Right atrium auricular region (tissue), 2 donors: ENCODE data around the gene NOTCH2. TPM values are rescaled to one million over a fixed set of nuclear protein-coding genes. Genes with fewer than 3 reads are reported as not detected.
"Not testable (repeated sequence)": the region's sequence is repeated elsewhere in the genome, so short reads cannot be mapped to it uniquely, and the experiment has no call there.

Experiments used
- DNase-seq: peaks from one replicate; pipeline ENCODE4 v3.0.0-alpha.2; 2019; ENCODE audit warnings: low spot score
- H3K27ac ChIP-seq, 2 donors: fragments of 200-600 bp; sonication (generic); 1 replicate in 1 of 2; 2 replicates in 1 of 2; pipeline ENCODE4 v1.5.1; 2016 to 2019
- H3K27me3 ChIP-seq, 2 donors: fragments of 200-600 bp; sonication (generic); one replicate each; pipeline versions ENCODE4 v1.5.1 to v1.6.0; 2017 to 2019
- H3K36me3 ChIP-seq: fragments of 200-600 bp; sonication (generic); one replicate; pipeline ENCODE4 v1.5.1; 2016
- H3K4me1 ChIP-seq, 2 donors: fragments of 200-600 bp; sonication (generic); one replicate each; pipeline versions ENCODE4 v1.5.1 to v1.6.0; 2017 to 2019
- H3K4me3 ChIP-seq, 2 donors: fragments of 200-600 bp; sonication (generic); 1 replicate in 1 of 2; 2 replicates in 1 of 2; pipeline ENCODE4 v1.5.1; 2017 to 2019; ENCODE audit warnings: mild to moderate bottlenecking in 1 of 2, moderate library complexity in 1 of 2
- H3K9me3 ChIP-seq, 2 donors: fragments of 200-600 bp; sonication (generic); one replicate each; pipeline ENCODE4 v1.5.1; 2019
- total RNA-seq, 2 donors: library from RNA; depleted of rRNA; stranded (reverse); fragments of >200 nt; gene quantifications; one replicate each; pipeline ENCODE4 v1.1.0, GENCODE V29; 2016

The NOTCH2 gene
- total RNA-seq, 2 donors from 2014 or later: 26.7 to 45.9 TPM

DNA sequence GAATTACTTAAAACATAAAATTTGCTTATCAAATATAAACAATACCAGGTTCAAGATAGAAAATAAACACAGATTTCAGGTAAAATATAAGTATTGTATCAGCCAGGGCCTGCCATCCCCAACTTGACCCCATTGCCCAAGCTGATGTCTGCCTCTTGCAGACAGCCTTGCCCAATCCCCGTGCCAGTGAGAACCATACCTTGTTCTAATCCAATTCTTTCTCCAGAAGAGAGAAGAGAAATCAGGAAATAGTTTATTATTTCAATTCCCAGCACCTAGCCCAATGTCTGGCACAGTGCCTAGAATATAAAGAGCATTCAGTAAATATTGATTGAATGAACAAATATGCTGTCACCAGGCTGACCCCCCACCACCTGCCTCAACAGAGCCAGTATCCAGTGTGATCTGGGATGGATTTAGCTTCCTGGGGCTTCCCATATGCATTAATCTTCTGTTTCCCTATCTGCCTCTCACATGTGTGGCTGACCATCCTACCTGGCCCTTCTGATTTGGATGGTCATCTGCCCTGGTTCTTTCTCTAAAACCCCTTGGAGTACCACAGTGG, 27.6 kb upstream of the NOTCH2 start:
- H3K9me3 ChIP-seq, H3K27ac ChIP-seq, H3K36me3 ChIP-seq, DNase-seq, H3K4me3 ChIP-seq, H3K27me3 ChIP-seq, H3K4me1 ChIP-seq: not testable (repeated sequence)

DNA sequence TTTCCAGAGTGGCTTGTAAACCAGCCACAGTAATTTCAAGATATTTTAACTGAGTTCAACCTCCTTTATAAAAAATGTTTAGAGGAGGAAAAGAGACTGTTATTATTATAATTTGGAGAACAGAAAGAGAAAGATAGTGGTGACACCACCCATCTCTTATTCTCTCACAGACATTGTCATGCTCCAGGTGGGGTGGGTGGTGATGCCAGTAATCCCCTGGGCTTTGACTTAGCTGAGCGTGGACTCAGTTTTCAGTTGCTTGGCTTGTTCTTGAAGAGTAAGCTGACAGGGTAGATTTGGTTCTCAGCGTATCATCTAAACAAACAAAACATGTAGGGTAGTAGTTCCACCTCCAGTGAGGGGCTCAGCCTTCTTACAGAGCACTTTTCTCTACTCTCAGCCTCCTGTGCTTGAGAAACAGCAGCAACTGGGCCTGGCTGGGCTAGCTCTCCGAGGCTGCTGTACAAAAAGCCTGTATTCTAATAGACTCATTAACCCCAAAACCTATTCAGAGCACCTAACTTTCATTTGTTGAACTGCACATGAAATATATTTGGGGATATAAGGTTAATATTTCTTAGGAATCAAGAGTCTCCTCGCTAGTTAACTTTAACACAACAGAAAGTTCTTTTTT, 24.2 kb upstream of the NOTCH2 start:
- not testable (repeated sequence) for H3K27ac ChIP-seq, H3K4me1 ChIP-seq, DNase-seq, H3K4me3 ChIP-seq, H3K27me3 ChIP-seq, H3K9me3 ChIP-seq, H3K36me3 ChIP-seq

DNA sequence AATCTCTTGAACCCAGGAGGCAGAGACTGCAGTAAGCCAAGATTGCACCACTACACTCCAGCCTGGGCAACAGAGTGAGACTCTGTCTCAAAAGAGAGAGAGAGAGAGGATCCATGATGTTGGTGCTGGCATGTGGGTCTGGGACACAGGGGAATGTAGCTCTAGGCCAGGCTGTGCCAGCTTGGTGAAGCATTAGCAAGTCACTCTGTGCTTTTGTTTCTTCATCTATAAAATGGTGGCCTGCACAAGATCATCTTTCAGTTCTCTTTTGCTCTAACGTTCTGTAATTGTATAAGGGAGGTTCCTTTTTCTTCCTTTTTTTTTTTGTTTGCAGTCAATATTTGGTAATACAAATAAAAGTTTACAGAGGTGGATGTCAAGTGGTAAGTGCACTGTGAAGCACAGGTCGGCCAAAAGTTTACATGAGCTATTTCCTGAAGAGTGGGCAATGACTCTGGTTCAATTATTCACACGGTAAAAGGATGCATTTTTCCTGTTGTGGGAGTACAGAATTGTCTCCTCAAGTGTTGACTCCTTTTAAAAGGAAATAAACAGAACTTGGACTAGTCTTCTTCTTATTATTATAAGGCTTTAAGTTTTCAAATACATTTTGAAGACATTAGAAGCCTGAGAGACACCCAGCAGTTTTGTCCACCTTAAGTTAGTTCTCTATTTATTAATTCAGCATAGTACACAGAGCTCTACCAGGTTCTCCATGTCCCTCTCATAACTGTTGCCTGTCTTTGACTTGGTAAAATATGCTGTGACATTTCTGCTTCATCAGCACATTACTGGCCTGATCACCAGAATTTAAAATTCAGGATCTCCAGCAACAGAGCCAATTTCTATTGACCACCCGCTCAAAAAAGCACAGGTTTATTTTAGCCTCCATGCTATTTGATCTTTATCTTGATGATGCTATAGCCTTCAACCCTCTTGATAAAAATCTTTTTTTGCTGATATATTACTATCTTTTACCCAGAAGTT, 23.1 kb upstream of the NOTCH2 start:
- not testable (repeated sequence) for H3K4me1 ChIP-seq, H3K36me3 ChIP-seq, H3K9me3 ChIP-seq, H3K4me3 ChIP-seq, H3K27me3 ChIP-seq, H3K27ac ChIP-seq, DNase-seq

DNA sequence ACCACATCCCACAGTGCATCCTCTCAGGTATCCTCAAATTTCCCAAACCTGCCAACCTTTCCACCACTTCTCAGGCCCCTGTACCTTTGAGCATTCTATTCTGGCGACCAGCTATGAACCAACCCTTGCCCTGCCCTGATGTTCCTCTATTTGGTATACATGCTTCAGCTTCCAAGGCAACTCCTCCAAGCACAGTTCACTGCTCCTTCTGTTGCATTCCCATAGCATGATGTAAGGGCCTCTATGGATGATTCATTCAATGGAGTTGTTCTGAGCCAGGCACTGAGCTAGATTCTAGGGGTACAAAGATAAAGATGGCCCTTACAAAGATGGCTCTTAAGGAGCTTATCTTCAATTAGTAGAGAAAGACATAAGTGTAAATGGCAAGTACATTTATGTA, 21.4 kb upstream of the NOTCH2 start:
- H3K4me1 ChIP-seq, H3K27ac ChIP-seq, H3K36me3 ChIP-seq, DNase-seq, H3K27me3 ChIP-seq, H3K4me3 ChIP-seq, H3K9me3 ChIP-seq: not testable (repeated sequence)

DNA sequence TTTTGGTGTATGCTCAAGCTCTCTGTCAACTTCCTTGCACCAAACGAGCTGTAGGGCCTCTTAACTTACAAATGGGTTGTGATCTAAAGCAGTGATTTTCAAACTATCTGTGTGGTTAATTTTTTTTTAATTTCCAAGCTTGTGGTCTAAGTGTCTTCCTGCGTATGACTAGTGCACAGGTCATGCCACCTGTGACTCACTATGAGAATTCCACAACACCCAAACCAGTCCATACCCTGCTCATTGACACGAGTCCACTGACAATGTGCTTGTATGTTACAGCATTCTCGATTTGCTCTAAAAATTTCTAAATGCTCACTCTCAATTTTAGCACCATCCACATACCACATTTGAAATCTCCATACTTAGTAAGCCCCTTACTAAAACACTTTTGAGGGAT, 18.5 kb upstream of the NOTCH2 start:
- not testable (repeated sequence) for H3K4me1 ChIP-seq, H3K27ac ChIP-seq, H3K27me3 ChIP-seq, H3K36me3 ChIP-seq, H3K4me3 ChIP-seq, H3K9me3 ChIP-seq, DNase-seq

DNA sequence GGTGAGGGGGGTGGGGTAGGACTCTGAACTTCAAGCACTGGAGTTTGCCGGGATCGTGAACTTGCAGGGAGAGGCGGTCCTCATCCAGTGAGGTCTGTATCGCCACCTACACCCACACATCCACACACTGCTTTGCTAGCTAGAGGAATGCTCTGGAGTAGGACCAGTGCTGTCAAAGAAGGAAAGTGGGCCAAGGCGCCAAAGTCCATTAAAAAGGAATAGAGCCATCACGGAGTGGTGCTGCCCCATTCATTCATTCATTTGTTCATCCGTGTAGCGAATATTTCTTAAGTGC, 405 bp upstream of the NOTCH2 start:
- not testable (repeated sequence) for H3K4me3 ChIP-seq, H3K27ac ChIP-seq, DNase-seq, H3K9me3 ChIP-seq, H3K27me3 ChIP-seq, H3K4me1 ChIP-seq, H3K36me3 ChIP-seq

DNA sequence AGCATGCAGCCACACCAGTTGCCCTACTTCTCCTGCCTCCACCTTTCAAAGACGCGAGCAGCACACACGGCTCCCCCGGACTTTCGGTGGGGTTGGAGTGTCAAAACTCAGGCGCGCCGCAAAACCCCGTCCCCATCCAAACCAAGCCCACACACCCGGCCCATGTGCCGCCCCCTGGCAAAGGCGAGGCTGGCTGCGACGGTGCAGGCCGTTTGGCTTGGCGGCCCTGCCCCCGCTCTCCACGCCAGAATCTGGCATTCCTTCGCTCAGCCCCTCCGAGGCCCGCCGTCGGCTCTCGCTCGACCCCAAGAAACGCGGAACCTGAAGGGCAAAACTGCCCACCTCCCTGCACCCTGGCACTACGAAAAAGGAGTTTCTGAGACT, 787 bp downstream of the NOTCH2 start:
- H3K36me3 ChIP-seq, H3K4me1 ChIP-seq, H3K27me3 ChIP-seq, DNase-seq, H3K9me3 ChIP-seq: not testable (repeated sequence)
- H3K27ac ChIP-seq: peak overlapping the region; percentile 85 to 86
- peak overlapping the region; percentile 70 to 84 for H3K4me3 ChIP-seq

DNA sequence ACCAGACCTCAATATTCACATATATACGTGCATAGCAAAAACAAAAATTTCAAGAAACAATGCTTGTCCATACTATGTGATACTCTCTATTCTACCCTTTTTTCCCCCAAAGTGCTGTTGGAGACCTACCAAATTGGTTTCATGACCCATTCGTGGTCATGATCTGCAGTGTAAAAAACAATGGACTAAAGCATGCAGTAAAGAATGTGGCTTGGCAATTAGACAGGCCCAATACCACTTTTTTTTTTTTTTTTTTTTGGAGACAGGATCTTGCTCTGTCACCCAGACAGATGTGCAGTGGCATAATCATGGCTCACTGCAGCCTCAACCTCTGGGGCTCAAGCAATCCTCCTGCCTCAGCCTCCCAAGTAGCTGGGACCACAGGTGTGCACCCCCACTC, 21.3 kb downstream of the NOTCH2 start:
- not testable (repeated sequence) for H3K27me3 ChIP-seq, H3K4me3 ChIP-seq, DNase-seq, H3K9me3 ChIP-seq, H3K36me3 ChIP-seq, H3K4me1 ChIP-seq, H3K27ac ChIP-seq

DNA sequence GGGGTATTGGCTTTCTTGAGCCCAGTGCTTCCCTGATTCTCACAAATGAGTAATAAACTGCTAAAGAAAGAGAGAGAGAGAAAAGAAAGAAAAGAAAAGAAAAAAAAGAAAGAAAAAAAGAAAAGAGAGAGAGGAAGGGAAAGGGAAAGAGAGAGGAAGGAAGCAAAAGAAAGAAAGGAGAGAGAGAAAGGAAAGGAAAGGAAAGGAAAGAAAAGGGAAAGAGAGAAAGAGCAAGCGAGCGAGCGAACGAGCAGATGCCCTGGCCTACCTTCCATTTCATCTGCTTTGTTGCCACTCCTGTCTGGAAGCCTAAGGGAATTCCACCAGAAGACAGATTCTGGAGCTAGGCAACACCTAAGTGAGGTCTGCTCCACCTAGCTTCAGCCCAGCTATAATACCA, 27.7 kb downstream of the NOTCH2 start:
- not testable (repeated sequence) for H3K9me3 ChIP-seq, H3K4me3 ChIP-seq, DNase-seq, H3K27ac ChIP-seq, H3K27me3 ChIP-seq, H3K36me3 ChIP-seq, H3K4me1 ChIP-seq

DNA sequence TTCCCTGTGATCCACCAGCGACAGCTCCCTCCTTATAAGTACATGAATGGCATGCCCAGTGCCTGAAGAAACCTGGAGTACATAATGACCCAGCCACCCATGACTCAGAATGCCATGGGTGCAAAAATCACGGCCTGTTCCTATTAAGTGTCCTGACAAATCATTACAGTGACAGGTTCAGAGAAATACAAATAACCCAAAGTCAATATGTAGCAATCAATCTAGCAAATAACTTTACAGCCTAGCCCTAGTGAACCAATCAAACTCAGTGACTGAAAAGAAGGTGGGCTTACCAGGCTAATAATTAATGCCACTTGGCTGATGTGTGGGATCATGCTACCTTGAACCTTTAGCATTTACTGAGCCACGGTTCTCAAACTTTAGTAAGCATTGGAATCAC, 37.2 kb downstream of the NOTCH2 start:
- H3K36me3 ChIP-seq, H3K4me1 ChIP-seq, H3K4me3 ChIP-seq, DNase-seq, H3K9me3 ChIP-seq, H3K27me3 ChIP-seq, H3K27ac ChIP-seq: not testable (repeated sequence)

DNA sequence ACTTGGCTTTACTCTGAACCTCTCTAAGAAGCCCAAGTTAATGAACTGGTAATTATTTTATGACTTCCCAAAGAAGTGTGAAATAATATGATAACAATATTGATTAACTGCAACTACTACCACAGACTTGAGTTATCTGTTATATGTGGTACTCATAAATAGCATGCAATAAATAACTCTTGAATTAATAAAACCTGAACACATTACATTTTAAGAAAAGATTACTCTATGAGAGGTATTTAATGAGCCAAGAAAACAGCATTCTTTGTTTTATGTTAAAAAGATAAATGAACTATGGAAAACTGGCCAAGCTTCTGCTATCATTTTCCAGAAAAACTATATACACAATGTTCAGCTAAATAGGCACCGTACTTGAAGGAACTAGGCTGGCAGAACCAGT, 45.7 kb downstream of the NOTCH2 start:
- H3K4me3 ChIP-seq, H3K27ac ChIP-seq, H3K36me3 ChIP-seq, DNase-seq, H3K4me1 ChIP-seq, H3K9me3 ChIP-seq, H3K27me3 ChIP-seq: not testable (repeated sequence)

DNA sequence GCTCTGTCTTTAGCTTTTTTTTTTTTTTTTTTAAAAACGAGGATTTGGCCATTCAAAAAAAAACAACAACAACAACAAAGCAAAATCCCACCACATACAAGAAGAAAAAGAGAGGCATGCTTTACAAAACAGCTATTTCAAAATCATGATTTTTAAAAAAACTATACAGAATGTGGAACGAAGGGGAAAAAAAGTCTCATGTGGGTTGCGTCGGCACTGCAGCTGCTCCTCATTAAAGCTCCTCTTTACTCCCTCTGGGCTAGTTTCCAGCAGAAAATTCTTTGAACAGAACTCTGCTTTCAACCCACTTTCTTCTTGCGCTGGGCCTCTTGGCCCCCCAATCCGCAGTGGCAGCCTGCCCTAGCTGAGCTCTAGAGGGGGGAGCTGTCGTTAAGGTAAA, 54.5 kb downstream of the NOTCH2 start:
- H3K4me1 ChIP-seq, H3K27ac ChIP-seq, H3K9me3 ChIP-seq, H3K36me3 ChIP-seq, H3K4me3 ChIP-seq, H3K27me3 ChIP-seq: not testable (repeated sequence)
- peak; percentile 58 for DNase-seq

DNA sequence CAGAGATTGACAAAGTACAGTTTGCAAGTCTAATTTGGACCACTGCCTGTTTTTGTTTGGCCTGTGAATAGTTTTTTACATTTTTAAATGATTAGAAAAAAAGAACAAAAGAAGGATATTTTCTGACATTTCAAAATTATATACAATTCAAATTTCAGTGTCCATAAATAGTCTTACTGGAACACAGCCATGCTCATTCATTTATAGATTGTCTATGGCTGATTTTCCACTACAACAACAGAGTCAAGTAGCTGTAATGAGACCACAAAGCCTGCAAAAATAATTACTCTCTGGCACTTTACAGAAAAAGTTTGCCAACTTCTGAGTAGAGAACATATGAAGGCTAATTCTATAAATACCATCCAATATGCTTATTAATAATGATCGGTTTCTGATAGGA, 61.1 kb downstream of the NOTCH2 start:
- not testable (repeated sequence) for H3K27me3 ChIP-seq, DNase-seq, H3K4me3 ChIP-seq, H3K4me1 ChIP-seq, H3K9me3 ChIP-seq, H3K27ac ChIP-seq, H3K36me3 ChIP-seq

DNA sequence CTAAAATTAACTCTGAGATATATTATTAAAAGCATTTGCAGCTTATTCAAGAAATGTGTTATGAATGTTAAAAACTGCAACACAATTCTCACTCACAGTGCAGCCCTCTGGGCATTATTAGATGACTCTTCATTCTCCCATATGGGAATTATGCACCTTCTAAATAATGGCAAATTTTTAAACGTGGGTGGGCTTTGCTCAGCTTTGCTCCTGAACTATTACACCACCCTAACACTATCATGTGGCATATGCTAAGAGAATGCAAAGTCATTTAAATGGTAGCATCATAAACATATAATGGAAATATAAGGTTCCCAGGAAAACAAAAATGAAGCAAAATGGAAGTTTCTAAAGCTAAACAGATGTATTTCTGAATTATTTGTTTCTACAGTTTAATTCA, 61.6 kb downstream of the NOTCH2 start:
- not testable (repeated sequence) for H3K27ac ChIP-seq, H3K4me3 ChIP-seq, H3K9me3 ChIP-seq, H3K27me3 ChIP-seq, DNase-seq, H3K4me1 ChIP-seq, H3K36me3 ChIP-seq

DNA sequence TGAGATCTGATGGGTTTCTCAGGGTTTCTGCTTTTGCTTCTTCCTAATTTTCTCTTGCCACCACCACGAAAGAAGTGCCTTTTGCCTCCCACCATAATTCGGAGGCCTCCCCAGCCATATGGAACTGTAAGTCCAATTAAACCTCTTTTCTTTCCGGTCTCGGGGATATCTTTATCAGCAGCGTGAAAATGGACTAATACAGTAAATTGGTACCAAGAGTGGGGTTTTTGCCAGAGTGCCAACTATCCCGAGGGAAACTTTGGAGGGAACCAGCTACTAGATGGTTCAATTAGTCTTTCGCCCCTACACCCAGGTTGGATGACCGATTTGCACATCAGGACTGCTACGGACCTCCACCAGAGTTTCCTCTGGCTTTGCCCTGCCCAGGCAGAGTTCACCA, 68.4 kb downstream of the NOTCH2 start:
- not testable (repeated sequence) for H3K27me3 ChIP-seq, H3K27ac ChIP-seq, H3K4me1 ChIP-seq, H3K9me3 ChIP-seq, H3K4me3 ChIP-seq, H3K36me3 ChIP-seq, DNase-seq
